SK-N-SH (cell line): ENCODE data around the gene C9orf57.

Experiments
- CHD2 ChIP-seq: fragments of 150-350 bp; IDR thresholded peaks from 2 replicates; pipeline ENCODE4 v1.6.1; 2018; ENCODE audit warnings: low read length; ENCODE audit not compliant: partially characterized antibody
- CTCF ChIP-seq: fragments of 200-600 bp; sonication (generic); IDR thresholded peaks from 2 replicates; pipeline ENCODE4 v1.6.1; 2017; ENCODE audit warnings: antibody characterized with exemption, mild to moderate bottlenecking, moderate library complexity
- SMC3 ChIP-seq: IDR thresholded peaks from 2 replicates; pipeline ENCODE4 v1.6.1; 2012; ENCODE audit warnings: low read depth, low read length, improper control_type of control experiment
- TAF1 ChIP-seq: IDR thresholded peaks from 2 replicates; pipeline ENCODE4 v1.6.1; 2012; ENCODE audit warnings: low read depth, mild to moderate bottlenecking, low read length, moderate library complexity, borderline replicate concordance
- TCF12 ChIP-seq: IDR thresholded peaks from 2 replicates; pipeline ENCODE4 v1.4.0; 2012

- TF ChIP-seq CTCF (no peak), TCF12 (no peak), SMC3 (no peak), CHD2 (no peak), TAF1 (no peak)
Measured at GRCh38 chr9:72030767-72031166, 29.6 kb downstream of the C9orf57 start.
